A204.1 (cell line): ENCODE measurements around the gene CERS6.
"Not testable (repeated sequence)": the region's sequence is repeated elsewhere in the genome, so short reads cannot be mapped to it uniquely, and the experiment has no call there.

Experiments used
- FAIRE-seq: peaks from 2 replicates; lab custom pipeline; 2012; peaks lifted over from hg19 to GRCh38; lab: Jason Lieb, UNC

CERS6 gene

GRCh38 chr2:168455645-168456520 lies at the start of gene CERS6:
Gene CERS6 (plus strand): TSS chr2:168456272. CDS start chr2:168456449, 177 bp downstream.
- no peak for FAIRE-seq

GRCh38 chr2:168412301-168412700 lies 43.8 kb upstream of the CERS6 start:
- not testable (repeated sequence) for FAIRE-seq

- not testable (repeated sequence) for FAIRE-seq
These were observed 43.0 kb upstream of the CERS6 start for GRCh38 chr2:168413101-168413500.

GRCh38 chr2:168416555-168416954 lies 39.5 kb upstream of the CERS6 start:
- no peak for FAIRE-seq

GRCh38 chr2:168422584-168422983 lies 33.5 kb upstream of the CERS6 start:
- FAIRE-seq: no peak

GRCh38 chr2:168424112-168424951 lies 31.7 kb upstream of the CERS6 start:
- FAIRE-seq: no peak

- no peak for FAIRE-seq
These were observed 31.1 kb upstream of the CERS6 start for GRCh38 chr2:168424971-168425370.

- FAIRE-seq: no peak
These were observed 29.2 kb upstream of the CERS6 start for GRCh38 chr2:168426861-168427260.

GRCh38 chr2:168427451-168427850 lies 28.6 kb upstream of the CERS6 start:
- FAIRE-seq: no peak

- no peak for FAIRE-seq
These were observed 27.6 kb upstream of the CERS6 start for GRCh38 chr2:168428431-168428830.

GRCh38 chr2:168429988-168430387 lies 26.1 kb upstream of the CERS6 start:
- no peak for FAIRE-seq

GRCh38 chr2:168430431-168430830 lies 25.6 kb upstream of the CERS6 start:
- FAIRE-seq: no peak

GRCh38 chr2:168431301-168432024 lies 24.6 kb upstream of the CERS6 start:
- FAIRE-seq: no peak

- FAIRE-seq: no peak
These were observed 24.0 kb upstream of the CERS6 start for GRCh38 chr2:168432100-168432499.

- no peak for FAIRE-seq
These were observed 23.4 kb upstream of the CERS6 start for GRCh38 chr2:168432565-168433186.

- no peak for FAIRE-seq
These were observed 22.5 kb upstream of the CERS6 start for GRCh38 chr2:168433527-168433926.

GRCh38 chr2:168434146-168434545 lies 21.9 kb upstream of the CERS6 start:
- FAIRE-seq: no peak

GRCh38 chr2:168436840-168437239 lies 19.2 kb upstream of the CERS6 start:
- no peak for FAIRE-seq

- no peak for FAIRE-seq
These were observed 17.5 kb upstream of the CERS6 start for GRCh38 chr2:168438553-168438952.

GRCh38 chr2:168439536-168439935 lies 16.5 kb upstream of the CERS6 start:
- FAIRE-seq: no peak

GRCh38 chr2:168441214-168441872 lies 14.7 kb upstream of the CERS6 start:
- no peak for FAIRE-seq

- FAIRE-seq: no peak
These were observed 12.3 kb upstream of the CERS6 start for GRCh38 chr2:168443818-168444217.
